IPS-NIHi11 (cell line): Measurements from ENCODE around the gene DRC7.
"Not testable (repeated sequence)": the region's sequence is repeated elsewhere in the genome, so short reads cannot be mapped to it uniquely, and the experiment has no call there.

Experiments
- DNase-seq: peaks from one replicate; pipeline ENCODE4 v3.0.0; 2012; ENCODE audit warnings: mixed read lengths, low spot score

DRC7 gene

DNA sequence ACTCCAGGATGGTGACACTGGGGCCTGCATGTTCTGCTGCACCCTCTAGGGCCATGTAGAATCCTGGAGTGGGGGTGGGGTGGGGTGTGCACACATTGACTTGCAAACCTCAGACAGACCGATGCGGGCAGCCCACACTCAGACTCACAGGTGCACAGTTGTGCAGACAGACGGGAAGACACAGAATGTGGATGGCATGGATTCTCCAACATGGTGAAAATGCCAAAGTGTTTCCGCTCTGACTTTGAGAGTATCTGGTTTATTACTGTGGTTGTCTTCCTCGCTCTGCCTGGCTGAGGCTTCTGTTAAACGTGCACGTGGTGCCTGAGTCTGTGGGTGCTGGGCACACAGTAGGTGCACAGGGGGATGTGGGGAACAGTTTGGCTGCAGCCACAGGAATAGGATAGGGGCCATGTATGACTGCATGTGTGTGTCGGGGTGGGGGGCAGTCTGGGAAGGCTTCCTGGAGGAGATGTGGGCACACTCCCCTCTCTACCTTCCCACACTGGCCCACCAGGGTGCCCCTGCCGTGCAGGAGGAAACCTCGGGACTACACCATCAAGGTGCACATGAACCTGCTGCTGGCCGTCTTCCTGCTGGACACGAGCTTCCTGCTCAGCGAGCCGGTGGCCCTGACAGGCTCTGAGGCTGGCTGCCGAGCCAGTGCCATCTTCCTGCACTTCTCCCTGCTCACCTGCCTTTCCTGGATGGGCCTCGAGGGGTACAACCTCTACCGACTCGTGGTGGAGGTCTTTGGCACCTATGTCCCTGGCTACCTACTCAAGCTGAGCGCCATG lies 35.5 kb upstream of the DRC7 start:
- DNase-seq = no peak

DNA sequence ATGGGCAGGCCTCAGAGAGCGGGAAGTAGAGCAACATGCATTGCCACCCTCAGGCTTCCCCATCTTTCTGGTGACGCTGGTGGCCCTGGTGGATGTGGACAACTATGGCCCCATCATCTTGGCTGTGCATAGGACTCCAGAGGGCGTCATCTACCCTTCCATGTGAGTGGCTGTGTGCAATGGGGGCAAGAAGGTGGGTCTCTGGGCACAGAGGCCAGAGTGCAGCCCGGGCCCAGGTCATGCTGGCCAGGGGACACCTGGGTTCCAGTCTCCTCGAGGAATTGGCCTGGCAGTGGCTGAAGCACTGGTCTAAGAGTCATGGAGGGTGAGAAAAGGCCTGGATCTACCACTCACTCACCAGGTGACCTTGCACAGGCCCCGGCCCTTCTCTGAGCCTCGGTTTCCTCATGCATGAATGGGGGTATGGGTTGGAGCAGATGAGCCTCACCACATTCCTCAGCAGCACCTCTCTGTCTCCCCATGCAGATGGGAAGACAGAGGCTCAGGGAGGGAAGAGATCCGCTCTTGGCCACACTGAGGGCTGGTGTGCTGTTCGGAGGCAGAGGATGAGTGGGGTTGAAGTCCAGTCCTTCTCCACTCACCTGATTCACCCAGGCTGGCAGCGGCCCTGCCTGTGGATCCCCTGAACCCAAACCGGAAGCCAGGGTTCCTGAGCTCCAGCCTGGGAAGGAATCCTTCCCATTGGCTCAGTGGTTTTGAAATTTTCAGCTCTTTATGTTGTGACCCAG lies 33.7 kb upstream of the DRC7 start:
- DNase-seq = no peak

DNA sequence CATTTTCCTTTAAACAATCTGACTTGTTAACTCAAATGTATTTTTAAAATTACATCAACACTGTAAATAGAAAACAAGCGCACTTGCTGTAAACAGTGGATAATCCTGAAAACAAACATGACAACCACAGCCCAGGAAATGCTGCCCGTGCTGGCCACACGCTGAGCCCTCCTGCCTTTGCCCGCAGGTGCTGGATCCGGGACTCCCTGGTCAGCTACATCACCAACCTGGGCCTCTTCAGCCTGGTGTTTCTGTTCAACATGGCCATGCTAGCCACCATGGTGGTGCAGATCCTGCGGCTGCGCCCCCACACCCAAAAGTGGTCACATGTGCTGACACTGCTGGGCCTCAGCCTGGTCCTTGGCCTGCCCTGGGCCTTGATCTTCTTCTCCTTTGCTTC lies 33.1 kb upstream of the DRC7 start:
- no peak for DNase-seq

DNA sequence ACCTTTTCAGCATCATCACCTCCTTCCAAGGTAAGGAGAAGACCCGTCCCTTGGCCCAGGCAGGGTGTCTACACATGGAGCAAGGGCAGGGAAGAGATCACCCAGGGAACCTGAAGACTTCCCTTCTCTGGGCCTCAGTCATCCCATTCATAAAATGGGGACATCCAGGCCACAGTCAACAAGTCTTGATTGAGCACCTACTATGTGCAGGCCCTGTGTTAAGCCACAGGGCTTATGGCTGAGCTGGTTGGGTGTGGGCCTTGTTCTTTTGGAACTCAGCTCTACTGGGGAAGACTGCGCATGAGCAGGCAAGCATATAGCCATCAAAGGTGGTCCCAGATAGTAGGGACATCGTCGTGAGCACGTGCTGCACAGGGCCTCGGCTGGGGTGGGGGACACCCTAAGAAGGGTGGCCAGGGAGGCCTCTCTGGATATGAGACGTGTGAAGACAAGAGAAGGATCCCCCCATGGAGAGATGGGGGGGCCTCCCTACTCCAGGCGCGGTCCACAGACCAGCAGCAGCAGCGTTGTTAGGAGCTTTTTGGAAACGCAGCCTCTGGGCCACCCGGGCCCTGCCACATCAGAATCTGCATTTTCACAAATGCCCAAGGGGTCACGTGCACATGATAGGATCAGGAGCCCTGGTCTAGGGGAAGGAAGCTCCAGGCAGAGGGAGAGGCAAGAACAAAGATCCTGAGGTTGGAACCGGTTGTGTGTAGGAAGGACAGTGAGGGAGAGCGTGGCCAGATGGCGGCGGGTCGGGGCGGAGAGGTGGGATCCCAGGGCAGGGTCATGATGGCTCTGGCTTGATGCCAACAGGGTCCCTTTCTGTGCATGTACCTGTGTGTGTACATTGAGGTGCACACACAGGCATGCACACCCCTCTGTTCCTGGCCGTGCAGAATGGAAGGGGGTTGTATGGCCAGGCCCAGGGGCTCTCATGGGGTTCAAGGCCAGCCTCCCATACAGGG lies 32.4 kb upstream of the DRC7 start:
- no peak for DNase-seq

DNA sequence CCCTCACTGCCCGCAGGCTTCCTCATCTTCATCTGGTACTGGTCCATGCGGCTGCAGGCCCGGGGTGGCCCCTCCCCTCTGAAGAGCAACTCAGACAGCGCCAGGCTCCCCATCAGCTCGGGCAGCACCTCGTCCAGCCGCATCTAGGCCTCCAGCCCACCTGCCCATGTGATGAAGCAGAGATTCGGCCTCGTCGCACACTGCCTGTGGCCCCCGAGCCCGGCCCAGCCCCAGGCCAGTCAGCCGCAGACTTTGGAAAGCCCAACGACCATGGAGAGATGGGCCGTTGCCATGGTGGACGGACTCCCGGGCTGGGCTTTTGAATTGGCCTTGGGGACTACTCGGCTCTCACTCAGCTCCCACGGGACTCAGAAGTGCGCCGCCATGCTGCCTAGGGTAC lies 31.2 kb upstream of the DRC7 start:
- no peak for DNase-seq

DNA sequence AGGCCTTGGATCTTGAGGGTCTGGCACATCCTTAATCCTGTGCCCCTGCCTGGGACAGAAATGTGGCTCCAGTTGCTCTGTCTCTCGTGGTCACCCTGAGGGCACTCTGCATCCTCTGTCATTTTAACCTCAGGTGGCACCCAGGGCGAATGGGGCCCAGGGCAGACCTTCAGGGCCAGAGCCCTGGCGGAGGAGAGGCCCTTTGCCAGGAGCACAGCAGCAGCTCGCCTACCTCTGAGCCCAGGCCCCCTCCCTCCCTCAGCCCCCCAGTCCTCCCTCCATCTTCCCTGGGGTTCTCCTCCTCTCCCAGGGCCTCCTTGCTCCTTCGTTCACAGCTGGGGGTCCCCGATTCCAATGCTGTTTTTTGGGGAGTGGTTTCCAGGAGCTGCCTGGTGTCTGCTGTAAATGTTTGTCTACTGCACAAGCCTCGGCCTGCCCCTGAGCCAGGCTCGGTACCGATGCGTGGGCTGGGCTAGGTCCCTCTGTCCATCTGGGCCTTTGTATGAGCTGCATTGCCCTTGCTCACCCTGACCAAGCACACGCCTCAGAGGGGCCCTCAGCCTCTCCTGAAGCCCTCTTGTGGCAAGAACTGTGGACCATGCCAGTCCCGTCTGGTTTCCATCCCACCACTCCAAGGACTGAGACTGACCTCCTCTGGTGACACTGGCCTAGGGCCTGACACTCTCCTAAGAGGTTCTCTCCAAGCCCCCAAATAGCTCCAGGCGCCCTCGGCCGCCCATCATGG lies 30.5 kb upstream of the DRC7 start:
- DNase-seq = no peak

DNA sequence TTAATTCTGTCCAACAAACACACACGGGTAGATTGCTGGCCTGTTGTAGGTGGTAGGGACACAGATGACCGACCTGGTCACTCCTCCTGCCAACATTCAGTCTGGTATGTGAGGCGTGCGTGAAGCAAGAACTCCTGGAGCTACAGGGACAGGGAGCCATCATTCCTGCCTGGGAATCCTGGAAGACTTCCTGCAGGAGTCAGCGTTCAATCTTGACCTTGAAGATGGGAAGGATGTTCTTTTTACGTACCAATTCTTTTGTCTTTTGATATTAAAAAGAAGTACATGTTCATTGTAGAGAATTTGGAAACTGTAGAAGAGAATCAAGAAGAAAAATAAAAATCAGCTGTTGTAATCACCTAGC lies 30.0 kb upstream of the DRC7 start:
- DNase-seq = no peak

DNA sequence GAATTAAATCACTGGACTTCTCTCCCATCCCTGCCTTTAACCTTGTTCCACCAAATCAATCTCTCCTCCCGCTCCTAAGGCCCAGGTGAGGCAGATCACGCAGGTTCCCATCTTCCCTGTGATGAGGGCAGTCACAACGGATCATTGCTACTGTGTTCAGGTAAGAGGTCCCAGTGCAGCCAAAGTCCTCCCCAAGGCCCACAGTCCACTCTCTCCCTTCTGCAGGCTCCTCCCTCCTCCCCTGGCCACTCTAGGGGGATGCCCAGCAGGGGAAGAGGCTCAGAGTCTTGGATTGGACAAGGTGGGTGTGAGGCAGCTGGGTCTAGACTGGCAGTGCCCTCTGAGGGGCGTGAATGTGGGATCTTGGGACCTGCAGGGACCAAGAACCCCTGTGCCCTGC lies 29.1 kb upstream of the DRC7 start:
- no peak for DNase-seq

GRCh38 chr16:57666353-57667047 lies 28.1 kb upstream of the DRC7 start:
- no peak for DNase-seq

GRCh38 chr16:57667048-57667525 lies 27.5 kb upstream of the DRC7 start:
- DNase-seq = no peak

DNA sequence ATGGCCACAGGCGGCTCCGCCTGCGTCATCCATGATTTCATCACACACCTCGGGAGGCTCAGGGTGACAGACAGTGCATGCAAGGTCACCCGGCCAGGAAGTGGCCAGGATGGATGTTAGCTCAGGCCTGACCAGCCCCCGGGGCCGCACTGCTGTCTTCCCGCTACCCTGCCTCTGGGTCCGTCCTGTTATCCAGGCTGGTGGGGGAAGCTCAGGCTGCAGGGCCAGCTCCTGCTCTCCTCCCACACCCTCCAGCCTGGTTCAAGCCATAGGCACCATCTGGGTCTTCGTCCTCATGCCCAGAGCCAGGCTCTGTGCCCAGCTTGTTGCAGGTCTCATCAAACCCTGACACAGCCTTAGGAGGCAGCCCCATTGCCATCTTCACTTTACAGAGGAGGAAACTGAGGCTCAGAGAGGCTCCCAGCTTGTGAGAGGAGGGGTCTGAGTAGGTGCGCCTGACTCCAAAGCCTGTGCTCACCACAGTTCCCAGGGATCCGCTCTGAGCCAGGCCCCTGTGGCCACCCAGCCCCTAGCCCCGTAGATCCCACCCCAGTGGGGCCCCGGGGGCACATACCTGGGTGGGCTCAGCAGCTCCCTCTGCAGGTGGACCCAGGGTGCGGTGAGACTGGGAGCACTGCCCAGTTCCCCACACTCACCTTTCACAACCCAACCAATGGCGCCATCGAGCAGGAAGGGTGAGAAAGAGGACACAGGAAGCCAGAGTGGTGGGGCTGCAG lies 26.9 kb upstream of the DRC7 start:
- peak; percentile 78 for DNase-seq

- no peak for DNase-seq
Observed at GRCh38 chr16:57668263-57668571, 26.4 kb upstream of the DRC7 start, which contains the start of gene ADGRG3. Gene ADGRG3, plus strand, starts transcription at chr16:57668306. Its CDS starts 42 bp downstream, at chr16:57668348.

- DNase-seq = no peak
Observed at GRCh38 chr16:57668630-57669475, 25.8 kb upstream of the DRC7 start.

DNA sequence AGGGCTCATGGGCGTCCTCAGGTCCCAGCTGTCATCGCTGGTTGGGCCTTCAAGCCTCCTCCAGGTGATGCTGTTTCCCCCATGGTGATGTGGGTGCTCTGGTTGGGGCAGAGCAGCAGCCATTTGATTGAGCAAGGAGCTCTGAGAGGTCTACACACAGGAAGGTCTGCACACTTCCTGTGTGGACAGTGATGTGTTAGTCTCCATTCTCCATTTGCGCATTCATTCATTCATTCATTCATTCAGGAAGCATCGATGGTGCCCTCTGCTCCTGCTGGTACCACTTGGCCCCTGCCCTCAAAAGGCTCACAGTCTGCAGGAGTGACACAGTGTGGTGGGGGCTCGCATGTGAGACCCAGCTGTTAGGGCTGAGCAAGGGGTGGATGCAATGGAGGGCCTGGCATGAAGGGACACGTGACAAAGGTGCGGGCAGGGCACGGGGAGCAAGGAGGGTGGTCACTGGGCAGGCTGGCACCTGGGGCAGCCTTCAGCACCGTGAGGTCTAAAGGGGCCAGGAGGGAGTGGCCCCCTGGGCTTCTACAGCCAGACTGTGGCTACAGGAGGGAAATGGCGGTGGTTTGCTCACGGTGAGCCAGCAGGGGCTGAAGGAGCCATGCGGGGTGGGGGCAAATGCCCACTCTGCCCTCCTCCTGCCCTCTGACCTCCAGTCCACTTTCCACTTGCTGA lies 25.0 kb upstream of the DRC7 start:
- DNase-seq = no peak

- no peak for DNase-seq
Observed at GRCh38 chr16:57670196-57670595, 24.4 kb upstream of the DRC7 start.

DNA sequence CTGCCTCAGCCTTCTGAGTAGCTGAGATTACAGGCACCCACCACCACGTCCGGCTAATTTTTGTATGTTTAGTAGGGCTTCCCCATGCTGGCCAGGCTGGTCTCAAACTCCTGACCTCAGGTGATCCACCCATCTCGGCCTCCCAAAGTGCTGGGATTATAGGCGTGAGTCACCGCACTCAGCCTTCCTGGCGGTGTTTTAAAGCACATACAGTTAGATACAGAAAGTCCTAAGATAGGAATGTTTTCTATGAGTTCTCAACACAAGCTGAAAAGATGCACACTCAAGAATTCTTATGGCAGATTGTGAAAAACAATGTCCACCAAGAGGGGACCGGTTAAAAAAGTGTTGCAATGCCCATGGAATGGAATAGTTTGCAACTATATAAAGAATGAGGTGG lies 23.2 kb upstream of the DRC7 start:
- DNase-seq = not testable (repeated sequence)

GRCh38 chr16:57672416-57672815 lies 22.2 kb upstream of the DRC7 start:
- DNase-seq = no peak

DNA sequence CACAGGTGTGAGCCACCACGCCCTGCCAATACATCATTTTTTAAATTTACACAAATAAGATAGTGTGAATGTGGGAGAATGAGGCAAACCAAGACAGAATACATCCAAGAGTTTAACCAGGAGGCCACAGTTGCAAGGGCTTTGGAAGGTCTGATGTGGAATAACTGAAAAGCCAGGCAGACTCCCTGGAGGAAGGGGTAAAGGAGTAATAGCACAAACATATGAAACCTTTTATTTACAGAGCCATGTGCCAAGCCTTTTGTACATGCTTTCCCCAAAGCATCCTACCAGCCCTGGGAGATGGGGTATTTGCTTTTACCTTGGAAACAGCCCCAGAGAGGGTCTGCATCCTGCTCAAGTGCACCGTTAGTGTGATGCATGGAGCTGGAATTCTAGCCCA lies 21.8 kb upstream of the DRC7 start:
- no peak for DNase-seq
